ENCODE measurements around the gene REEP3.
A peak's percentile ranks its signal among the peaks of the same experiment; 100 is the strongest.
"Not testable (repeated sequence)": the region's sequence is repeated elsewhere in the genome, so short reads cannot be mapped to it uniquely, and the experiment has no call there.

The REEP3 gene

DNA sequence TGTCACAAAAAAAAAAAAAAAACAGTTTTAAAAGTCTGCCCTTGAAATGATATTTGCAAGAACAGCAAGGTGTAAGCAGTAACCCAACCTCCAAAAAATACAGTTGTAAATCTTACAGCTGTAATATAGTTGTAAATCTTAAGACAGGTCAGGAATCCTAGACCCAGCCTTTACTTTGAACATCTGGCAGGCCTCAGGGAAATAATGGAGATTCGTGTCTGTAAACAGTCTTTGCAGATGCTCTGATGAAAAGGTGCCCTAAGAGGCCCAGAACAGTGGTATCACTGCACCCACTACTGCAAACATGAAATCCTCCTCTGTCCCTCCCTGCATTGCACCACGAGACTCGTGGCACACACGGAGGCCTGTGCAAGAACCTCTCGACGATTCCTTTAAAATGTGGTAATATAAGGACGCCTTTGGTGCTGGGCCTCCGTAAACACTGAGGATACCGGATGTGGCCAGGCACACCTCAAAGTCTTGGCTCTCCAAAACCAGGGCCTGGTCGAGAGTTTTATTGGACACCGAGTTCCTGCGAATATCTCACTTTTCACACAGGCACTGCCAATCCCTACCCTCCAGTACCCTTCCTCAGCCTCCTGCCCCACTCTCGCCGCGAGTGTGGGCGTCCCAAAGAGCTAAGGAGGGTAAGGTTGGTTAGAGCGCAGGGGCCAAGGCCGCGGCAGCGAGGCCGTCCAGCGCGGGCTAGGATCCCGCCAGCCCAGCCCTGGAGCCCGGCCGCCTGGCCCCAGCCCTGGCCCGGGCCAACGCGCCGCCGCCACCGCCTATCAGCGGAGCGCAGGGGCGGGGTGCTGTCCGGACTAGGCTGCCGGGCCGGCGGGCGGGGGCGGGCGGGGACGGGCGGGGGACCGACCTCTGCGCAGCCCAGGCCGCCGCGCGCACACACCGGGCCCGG lies at the start of gene REEP3:
Gene REEP3 (plus strand): TSS at position 902 of the 916 bp plus-strand sequence. CDS start 145 bp downstream, outside the sequence.
- DNase-seq (ENCODE audit: low spot score), result peak; percentile 87

DNA sequence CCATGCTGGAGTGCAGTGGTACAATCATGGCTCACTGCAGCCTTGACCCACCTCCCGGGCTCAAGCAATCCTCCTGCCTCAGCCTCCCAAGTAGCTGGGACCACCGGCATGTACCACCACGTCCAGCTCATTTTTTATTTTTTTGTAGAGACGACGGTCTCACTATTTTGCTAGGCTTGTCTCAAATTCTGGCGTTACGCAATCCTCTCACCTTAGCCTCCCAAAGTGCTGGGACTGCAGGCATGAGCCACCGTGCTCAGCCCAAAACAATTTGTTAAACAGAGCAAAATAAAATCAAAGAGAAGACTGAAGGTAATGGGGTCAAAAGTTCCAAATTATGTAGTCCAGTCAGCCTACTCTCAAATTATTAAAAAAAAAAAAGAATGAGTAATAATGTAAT lies 46.7 kb upstream of the REEP3 start:
- DNase-seq (ENCODE audit: low spot score), result no peak

DNA sequence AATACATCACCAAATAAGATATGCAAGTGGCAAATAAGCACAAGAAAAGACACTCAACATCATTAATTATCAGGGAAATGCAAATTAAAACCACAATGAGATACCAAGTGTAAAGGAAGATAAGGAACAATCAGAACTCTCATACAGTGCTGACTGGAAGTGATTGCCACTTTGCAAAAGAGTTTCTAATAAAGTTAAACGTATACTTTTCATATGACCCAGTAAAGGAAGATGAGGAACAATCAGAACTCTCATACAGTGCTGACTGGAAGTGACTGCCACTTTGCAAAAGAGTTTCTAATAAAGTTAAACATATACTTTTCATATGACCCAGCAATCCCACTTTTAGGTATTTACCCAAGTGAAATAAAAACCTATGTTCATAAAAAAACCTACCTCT lies 43.3 kb upstream of the REEP3 start:
- DNase-seq (ENCODE audit: low spot score), result no peak

DNA sequence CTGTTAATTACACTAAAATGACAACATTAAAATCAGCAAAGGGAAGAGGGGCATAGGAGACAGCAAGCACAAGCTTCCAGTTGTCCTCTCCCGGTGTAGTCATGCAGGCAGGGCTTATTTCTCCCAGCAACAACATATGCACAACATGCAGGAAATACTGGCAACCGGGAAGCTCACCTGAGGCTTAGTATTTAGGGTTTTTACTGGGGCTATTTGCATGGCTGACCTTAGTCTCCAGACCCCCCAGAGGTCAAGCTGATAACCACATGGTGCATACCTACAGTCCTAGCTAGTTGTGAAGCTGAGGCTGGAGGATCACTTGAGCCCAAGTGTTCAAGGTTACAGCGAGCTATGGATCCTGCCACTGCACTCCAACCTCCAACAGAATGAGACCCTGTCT lies 42.6 kb upstream of the REEP3 start:
- no peak for DNase-seq (ENCODE audit: low spot score)

GRCh38 chr10:63480237-63480636 lies 41.0 kb upstream of the REEP3 start:
- no peak for DNase-seq (ENCODE audit: low spot score)

DNA sequence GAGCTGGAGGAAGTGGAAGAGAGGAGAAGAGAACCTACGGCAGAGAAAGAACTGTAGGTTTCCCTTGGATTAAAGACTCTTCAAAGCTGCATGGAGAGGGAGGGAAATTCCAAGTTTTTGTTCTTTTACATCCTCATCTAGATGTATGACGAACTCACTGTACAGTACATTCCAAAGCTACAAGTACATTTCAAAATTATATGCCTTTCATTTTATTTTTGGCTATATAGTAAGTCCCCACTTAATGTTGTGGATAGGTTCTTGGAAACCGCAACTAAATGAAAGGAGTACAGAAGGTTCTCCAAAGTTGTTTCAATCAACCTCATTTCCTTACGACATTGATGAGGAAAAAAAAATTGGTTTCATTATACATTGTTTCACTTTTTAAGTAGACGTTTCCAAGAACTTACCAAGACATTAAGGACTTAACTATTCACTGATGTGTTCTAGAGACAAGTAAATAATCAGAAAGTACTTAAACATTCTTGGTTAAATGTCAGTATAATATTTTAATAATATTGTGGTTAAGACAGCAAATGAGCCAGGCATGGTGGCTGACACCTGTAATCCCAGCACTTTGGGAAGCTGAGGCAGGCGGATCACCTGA lies 39.3 kb upstream of the REEP3 start:
- no peak for DNase-seq (ENCODE audit: low spot score)

- no peak for DNase-seq (ENCODE audit: low spot score)
These were observed 37.2 kb upstream of the REEP3 start for GRCh38 chr10:63483983-63484382.

DNA sequence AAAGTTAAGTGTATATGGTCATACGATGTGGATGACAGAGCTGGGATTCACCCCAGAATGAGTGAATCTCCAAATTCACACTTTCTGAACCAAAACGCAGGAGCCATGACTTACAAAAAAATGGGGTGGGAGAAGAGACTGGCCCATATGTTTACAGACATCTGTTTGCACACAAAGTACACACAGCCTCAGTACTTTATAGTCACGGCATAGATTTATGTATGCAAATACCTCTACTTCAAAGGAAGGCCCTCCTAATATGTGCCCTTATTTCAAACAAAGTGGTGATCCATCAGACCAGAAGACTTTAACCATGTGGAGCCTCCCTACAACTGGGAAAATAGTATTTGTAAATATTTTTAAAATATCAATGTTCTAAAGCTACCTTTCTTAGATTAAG lies 33.2 kb upstream of the REEP3 start:
- no peak for DNase-seq (ENCODE audit: low spot score)

DNA sequence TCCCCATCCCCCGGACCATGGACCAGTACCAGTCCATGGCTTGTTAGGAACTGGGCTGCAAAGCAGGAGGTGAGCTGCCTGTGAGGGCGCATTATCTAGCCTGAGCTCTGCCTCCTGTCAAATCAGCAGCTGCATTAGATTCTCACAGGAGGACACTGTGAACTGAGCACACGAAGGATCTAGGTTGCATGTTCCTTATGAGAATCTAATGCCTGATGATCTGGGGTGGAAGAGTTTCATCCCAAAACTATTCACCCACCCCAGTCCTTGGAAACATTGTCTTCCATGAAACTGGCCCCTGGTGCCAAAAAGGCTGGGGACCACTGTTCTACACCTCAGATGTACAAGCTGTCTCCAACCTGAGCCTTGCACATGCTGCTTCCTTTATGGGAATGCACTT lies 31.4 kb upstream of the REEP3 start:
- DNase-seq (ENCODE audit: low spot score), result no peak

- peak; percentile 20 for DNase-seq (ENCODE audit: low spot score)
These were observed 29.4 kb upstream of the REEP3 start for GRCh38 chr10:63491588-63492316.

GRCh38 chr10:63492317-63492690 lies 28.9 kb upstream of the REEP3 start:
- not testable (repeated sequence) for DNase-seq (ENCODE audit: low spot score)

DNA sequence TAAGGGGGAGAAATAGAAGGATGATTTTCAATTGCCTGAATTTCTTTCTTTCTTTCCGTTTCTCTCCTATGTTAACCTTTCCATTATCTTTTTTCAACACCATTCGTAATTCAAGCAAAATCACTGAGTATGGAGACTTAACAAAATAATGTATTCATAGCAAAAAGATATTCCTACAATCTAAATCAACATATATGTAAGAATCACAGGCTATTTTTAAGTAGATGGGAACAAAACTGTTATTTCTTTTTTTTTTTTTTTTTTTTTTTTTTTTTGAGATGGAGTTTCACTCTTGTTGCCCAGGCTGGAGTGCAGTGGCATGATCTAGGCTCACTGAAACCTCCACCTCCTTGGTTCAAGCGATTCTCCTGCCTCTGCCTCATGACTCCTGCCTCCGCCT lies 28.2 kb upstream of the REEP3 start:
- no peak for DNase-seq (ENCODE audit: low spot score)

DNA sequence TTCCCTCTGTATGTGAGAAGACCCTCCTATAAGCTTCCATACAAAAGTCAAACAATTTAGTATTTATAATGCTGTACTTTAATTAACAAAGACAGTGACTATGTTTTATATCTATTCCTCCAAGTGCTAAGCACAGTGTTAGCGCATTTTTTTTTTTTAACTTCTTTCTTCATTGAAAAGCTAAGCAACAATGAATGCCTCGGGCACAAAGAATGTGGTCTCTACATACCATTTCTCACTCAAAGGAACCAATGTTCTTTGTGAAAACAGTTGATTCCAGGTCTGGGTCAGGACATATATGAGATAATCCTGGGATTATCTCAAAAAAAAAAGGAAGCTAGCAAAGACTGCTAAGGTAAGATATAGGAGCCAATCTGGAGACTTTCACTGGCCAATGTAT lies 26.2 kb upstream of the REEP3 start:
- no peak for DNase-seq (ENCODE audit: low spot score)

- no peak for DNase-seq (ENCODE audit: low spot score)
These were observed 24.6 kb upstream of the REEP3 start for GRCh38 chr10:63496561-63496960.

DNA sequence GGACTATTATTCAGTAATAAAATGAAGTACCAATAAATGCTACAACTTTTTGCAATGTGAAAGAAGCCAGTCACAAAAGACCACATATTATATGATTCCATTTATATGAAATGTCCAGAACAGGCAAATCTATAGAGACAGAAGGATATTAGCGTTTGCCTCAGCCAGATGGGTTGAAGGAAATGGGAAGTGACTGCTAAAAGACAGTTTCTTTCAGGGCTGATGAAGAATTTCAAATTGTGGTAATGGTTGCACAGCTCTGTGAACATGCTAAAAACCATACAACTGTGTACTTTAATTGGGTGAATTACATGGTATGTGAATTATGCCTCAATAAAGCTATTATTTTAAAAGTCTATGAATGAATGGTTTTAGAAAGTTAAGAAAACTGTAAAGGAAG lies 23.9 kb upstream of the REEP3 start:
- DNase-seq (ENCODE audit: low spot score), result no peak

DNA sequence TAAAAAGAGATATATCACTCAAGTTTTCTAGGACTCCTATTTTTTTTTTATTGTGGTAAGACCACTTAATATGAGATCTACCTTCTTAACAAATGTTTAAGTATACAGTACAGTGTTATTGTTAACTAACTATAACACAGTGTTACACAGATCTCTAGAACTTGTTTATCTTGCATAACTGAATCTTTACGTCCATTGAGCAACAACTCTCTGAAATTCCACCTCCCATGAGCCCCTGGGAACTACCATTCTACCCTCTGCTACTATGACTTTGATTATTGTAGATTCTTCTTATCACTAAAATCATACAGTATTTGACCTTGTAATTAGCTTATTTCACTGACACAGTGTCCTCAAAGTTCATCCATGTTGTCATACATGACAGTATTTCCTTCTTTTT lies 22.5 kb upstream of the REEP3 start:
- no peak for DNase-seq (ENCODE audit: low spot score)

- not testable (repeated sequence) for DNase-seq (ENCODE audit: low spot score)
These were observed 20.6 kb upstream of the REEP3 start for GRCh38 chr10:63500551-63500950.

GRCh38 chr10:63501954-63502353 lies 19.2 kb upstream of the REEP3 start:
- DNase-seq (ENCODE audit: low spot score), result no peak

- no peak for DNase-seq (ENCODE audit: low spot score)
These were observed 18.4 kb upstream of the REEP3 start for GRCh38 chr10:63502832-63503231.

DNA sequence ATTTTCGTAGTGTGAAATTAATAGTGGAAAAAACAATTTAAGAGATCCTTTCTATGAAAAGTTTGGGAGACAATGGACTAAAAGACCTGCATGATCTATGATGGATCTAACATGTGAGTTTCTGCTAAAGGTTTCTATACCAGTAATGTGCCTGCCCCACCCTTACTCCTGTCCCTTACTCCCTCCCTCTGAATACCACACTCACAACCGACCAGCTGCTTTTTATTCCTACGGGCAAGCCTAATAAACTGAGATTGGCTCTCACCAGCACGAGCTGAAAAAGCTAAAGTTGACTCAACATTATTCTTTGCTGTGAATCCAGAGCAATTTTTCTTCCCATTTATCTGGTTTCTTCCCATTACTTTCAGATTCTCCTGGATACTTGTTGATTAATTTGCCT lies 17.8 kb upstream of the REEP3 start:
- DNase-seq (ENCODE audit: low spot score), result no peak

DNA sequence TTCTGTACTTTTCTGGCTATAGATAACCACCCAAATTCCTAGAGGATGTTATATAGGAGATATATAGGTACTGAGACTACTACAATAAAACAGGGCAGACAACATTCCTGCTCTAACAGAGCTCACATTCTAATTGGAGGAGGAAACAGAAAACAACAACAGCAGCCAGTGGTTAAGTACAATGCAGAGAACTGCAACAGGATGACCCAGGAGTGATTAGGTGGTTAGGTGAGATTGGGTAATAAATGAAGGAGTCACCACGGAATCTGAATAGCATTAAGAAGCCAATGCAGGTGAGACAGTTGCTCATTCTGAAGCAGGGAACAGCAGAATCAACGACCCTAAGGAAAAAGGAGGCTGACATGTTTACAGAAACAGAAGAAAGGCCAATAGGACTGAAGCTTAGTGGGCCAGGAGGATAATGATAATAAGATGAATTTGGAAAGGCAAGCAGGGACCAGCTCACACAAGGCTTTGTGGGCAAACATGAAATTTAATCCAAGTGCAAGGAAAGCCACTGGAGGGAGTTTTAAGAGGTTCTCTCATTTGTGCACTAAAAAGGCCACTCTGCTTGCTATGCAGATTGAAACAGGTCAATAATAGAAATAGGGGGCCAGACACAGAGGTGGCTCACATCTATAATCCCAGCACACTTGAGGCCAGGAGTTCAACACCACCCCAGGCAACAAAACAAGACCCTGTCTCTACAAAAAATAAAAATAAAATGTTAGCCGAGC lies 16.9 kb upstream of the REEP3 start:
- DNase-seq (ENCODE audit: low spot score), result no peak

DNA sequence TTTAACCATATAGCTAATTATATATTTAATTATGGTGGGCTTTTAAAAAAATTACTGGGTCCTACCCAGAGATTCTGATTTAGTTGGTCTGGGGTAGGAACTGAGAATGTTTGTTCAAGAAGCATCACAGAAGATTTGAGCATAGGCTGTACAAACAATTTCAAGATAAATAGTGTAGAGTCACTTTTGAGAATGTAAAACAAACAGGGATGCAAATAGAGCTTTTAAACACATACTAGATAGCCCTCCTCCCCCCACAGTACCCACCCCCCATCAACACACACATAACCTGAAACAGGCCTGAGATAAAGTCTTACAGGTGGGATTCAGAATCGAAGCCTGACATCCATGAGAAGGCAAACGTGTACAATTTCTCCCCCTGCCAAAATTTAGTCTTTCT lies 15.6 kb upstream of the REEP3 start:
- no peak for DNase-seq (ENCODE audit: low spot score)

Measured in AG08396 (cell line).